ENCODE data around the gene ACBD4. TPM values are rescaled to one million over a fixed set of nuclear protein-coding genes. Genes with fewer than 3 reads are reported as not detected.

The ACBD4 gene
- total and polyA plus RNA-seq, 10 of the 15 experiments (the other 5 are each of a cell fraction or from before 2014, with no cell fraction given): 0.20 to 13.8 (median 6.9) TPM

DNA sequence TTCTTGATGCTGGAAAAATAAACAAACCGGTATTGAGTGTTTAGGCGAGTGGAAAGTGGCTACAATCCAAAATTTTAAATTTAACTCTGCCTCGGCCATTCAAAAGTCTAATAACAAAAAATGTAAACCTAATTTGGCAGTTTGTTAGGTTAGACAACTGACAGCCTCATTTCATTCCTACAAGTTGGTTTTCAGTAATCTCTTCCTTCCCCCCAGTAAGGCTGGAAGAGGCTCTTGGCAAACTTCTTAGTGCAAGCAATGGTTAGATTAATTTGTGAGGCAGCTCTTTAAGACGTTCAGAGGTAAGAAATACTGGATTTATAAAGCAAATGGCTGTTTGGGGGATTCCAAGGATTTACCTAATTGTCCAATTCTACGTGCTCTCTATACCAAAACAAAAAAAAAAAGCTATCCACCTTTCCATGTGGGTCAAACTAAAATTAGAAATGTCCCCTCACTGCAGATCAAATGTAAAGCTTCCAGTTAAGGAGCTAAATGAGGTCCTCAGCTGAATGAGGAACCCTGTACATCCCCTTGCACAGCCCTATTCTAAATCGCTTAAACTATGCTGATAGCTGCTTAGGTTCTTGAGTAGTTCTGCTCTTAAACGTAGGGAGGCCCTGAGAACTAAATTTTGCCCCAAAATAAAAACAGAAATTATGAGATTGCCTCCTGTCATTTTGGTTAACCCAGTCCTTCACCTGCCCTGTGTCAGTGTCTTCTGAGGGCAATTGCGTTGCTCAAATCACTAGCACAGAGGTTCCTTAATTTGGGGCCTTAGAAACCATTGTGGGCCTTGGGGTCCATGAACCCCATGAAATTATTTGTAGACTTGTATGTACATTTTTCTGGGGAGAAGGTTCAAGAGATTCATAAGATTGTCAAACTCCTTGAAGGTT is 15.7 kb downstream of the ACBD4 start:
- in situ Hi-C loops (cut with MboI): no loop called here
- ATAC-seq (no peak), FAIRE-seq (no peak), DNase-seq (ENCODE audit: low read depth, low spot score) (no peak)
- CTCF ChIA-PET: interaction anchor here (0.6 to 11.0 kb wide), 33 partner anchors 10 to 376 kb away, joined by 3 to 280 read pairs (median 5); partner anchors contain the start of genes ACBD4, EFTUD2 and HEXIM2
- Histone ChIP-seq H3K9ac (ENCODE audit: control insufficient read depth, insufficient read depth, low read length) (peak overlapping the region; percentile 69), H3K79me2 (ENCODE audit: control insufficient read depth, insufficient read depth, low read length) (peaks cover 48% of the 10 kb centered on the region), H3K4me3 (peak overlapping the region; percentile 96), H3K4me1 (ENCODE audit: control insufficient read depth, insufficient read depth, low read length) (peaks cover 13% of the 10 kb centered on the region), H3K4me2 (ENCODE audit: control insufficient read depth, insufficient read depth) (peak overlapping the region; percentile 94), H3K27ac (ENCODE audit: control insufficient read depth, insufficient read depth) (peak overlapping the region; percentile 81), H2AFZ (ENCODE audit: control insufficient read depth, low read depth, low read length) (no peak overlapping the region), H3K36me3 (ENCODE audit: control insufficient read depth in 2 of 2, insufficient read depth in 2 of 2, low read length in 1 of 2) (no peaks in the 10 kb centered on the region), H3K27me3 (replicated peaks in 1 of 2; ENCODE audit: control insufficient read depth in 2 of 2, insufficient read depth in 2 of 2, low read length in 1 of 2) (no peaks in the 10 kb centered on the region), H3K9me3 (replicated peaks; ENCODE audit: control insufficient read depth, insufficient read depth, low read length) (no peaks in the 10 kb centered on the region), H4K20me1 (ENCODE audit: control insufficient read depth, insufficient read depth) (no peaks in the 10 kb centered on the region; the same call in 1 of the 2 replicates)
- WGBS (ENCODE audit: insufficient coverage, insufficient replicate concordance, low lambda C conversion rate, missing lambda C conversion rate): 51% methylated on average over 8 of the region's 8 CpGs
- SMC1A ChIA-PET (ENCODE audit: uncharacterized antibody, unreplicated experiment): interaction anchor here (1.2 to 6.7 kb wide), 12 partner anchors 9 to 97 kb away, joined by 3 to 114 read pairs (median 6); partner anchors contain the start of genes ACBD4 and HEXIM2
- POLR2A ChIA-PET: interaction anchor here (0.5 to 7.1 kb wide), 26 partner anchors 10 to 693 kb away, joined by 3 to 239 read pairs (median 5); partner anchors contain the start of genes ACBD4, DBF4B, HEXIM2 and MAP3K14
- TF ChIP-seq MYB (IDR thresholded peaks at IDR 0.05; ENCODE audit: borderline replicate concordance, low read depth, low read length): no peak
- no peak for TF ChIP-seq ZZZ3 (IDR thresholded peaks at IDR 0.05; ENCODE audit: control insufficient read depth, insufficient read length, low read depth)
- TF ChIP-seq POLR2AphosphoS5 (IDR thresholded peaks at IDR 0.05; ENCODE audit: low read length): peak; percentile 57
- TF ChIP-seq SPI1 (IDR thresholded peaks at IDR 0.05; ENCODE audit: borderline replicate concordance, insufficient read depth, low read depth, low read length): peak; percentile 43; the same call in 1 of the 2 replicates
- TF ChIP-seq ATF7 (IDR thresholded peaks at IDR 0.05; ENCODE audit: low read depth): no peak
- no peak for TF ChIP-seq WRNIP1 (IDR thresholded peaks at IDR 0.05; ENCODE audit: borderline replicate concordance, low read depth, low read length)
- RAD21 ChIA-PET (ENCODE audit: unreplicated experiment): interaction anchor here (0.9 to 6.7 kb wide), 16 partner anchors 9 to 373 kb away, joined by 3 to 121 read pairs (median 4); partner anchors contain the start of genes ACBD4, FMNL1, HEXIM2 and NMT1
- intact Hi-C loops (cut with micrococcal nuclease; ENCODE audit: unreplicated experiment): no loop called here
- BruUV-seq (replicated peaks): no TSS peak

Data from GM12878 (cell line).